SU-DHL-6 (cell line): Measurements from ENCODE around the gene USH1C.

Source experiments
- CTCF ChIP-seq: fragments of 200-600 bp; sonication (generic); IDR thresholded peaks from one replicate; pipeline ENCODE4 v1.5.1; 2017; ENCODE audit warnings: antibody characterized with exemption, mild to moderate bottlenecking, low read length, moderate library complexity; ENCODE audit not compliant: insufficient read depth, poor library complexity, severe bottlenecking
- EZH2phosphoT487 ChIP-seq: fragments of 200-600 bp; sonication (generic), shearing (Covaris generic); conservative IDR thresholded peaks from 2 replicates; pipeline ENCODE4 v1.6.1; 2018; ENCODE audit warnings: mild to moderate bottlenecking, antibody characterized with exemption, low read length, moderate library complexity, mixed read lengths

DNA sequence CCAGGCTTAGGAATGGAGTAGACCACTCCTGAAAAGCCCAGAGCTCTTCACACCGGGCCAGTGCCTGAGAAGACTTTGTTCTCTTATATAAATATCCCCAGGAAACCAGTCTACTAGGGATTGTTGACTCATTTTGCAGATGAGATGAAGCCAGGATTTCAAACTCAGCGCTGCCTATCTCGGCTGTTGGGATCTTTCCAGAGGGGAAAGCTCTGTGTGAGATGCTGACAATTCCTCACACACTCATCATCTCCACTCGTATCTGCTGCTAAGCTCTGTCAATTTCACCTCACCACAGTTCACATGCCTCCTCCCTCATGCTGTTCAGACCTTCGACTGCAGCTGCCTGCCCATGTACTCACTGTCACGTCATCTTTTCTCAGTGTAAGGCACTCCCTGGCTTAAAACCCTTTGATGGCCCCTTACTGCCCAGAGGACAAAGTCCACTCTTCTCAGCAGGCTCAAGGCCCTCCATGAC lies 12.5 kb downstream of the USH1C start:
- no peak for TF ChIP-seq CTCF
- no peak for TF ChIP-seq EZH2phosphoT487
